Liver (tissue), 3 donors: Measurements from ENCODE around the gene CLPTM1.
"Not testable (repeated sequence)": the region's sequence is repeated elsewhere in the genome, so short reads cannot be mapped to it uniquely, and the experiment has no call there.

Experiments
- ATF3 ChIP-seq: IDR thresholded peaks from 2 replicates; pipeline ENCODE4 v1.6.1; 2016; ENCODE audit warnings: antibody characterized with exemption
- CTCF ChIP-seq: fragments of 150-350 bp; IDR thresholded peaks from 2 replicates; pipeline ENCODE4 v1.5.1; 2017; ENCODE audit warnings: improper control_type of control experiment, low read depth, low read length; ENCODE audit not compliant: missing input control
- FOXA2 ChIP-seq: IDR thresholded peaks from 2 replicates; pipeline ENCODE4 v1.6.1; 2016; ENCODE audit warnings: antibody characterized with exemption
- MAX ChIP-seq: IDR thresholded peaks from 2 replicates; pipeline ENCODE4 v1.6.1; 2016; ENCODE audit warnings: antibody characterized with exemption
- RAD21 ChIP-seq, 2 donors: IDR thresholded peaks; 2 replicates each; pipeline ENCODE4 v1.6.1; 2016; ENCODE audit warnings: antibody characterized with exemption in 2 of 2, mild to moderate bottlenecking in 2 of 2
- REST ChIP-seq: IDR thresholded peaks from 2 replicates; pipeline ENCODE4 v1.6.1; 2016; ENCODE audit warnings: antibody characterized with exemption, mild to moderate bottlenecking
- RXRA ChIP-seq, 2 donors: IDR thresholded peaks; 2 replicates each; pipeline ENCODE4 v1.6.1; 2017 to 2018; ENCODE audit warnings: antibody characterized with exemption in 2 of 2, mild to moderate bottlenecking in 1 of 2
- TAF1 ChIP-seq: conservative IDR thresholded peaks from 2 replicates; pipeline ENCODE4 v1.6.1; 2016; ENCODE audit warnings: antibody characterized with exemption, mild to moderate bottlenecking
- ZBTB33 ChIP-seq: IDR thresholded peaks from 2 replicates; pipeline ENCODE4 v1.6.1; 2016; ENCODE audit warnings: antibody characterized with exemption
- donor health status: healthy.
- donor health status: healthy.

GRCh38 chr19:45000665-45001064, 45.5 kb downstream of the CLPTM1 start:
- not testable (repeated sequence) for TF ChIP-seq CTCF; RXRA (IDR thresholded peaks at IDR 0.05); ATF3; FOXA2; ZBTB33; RAD21 (IDR thresholded peaks at IDR 0.05); REST; MAX; TAF1
